ENCODE measurements around the gene AGAP9. TPM values are rescaled to one million over a fixed set of nuclear protein-coding genes. Genes with fewer than 3 reads are reported as not detected.
"Not testable (repeated sequence)": the region's sequence is repeated elsewhere in the genome, so short reads cannot be mapped to it uniquely, and the experiment has no call there.

AGAP9 gene
- total RNA-seq, 1 donor from 2014 or later: 1.4 TPM

DNA sequence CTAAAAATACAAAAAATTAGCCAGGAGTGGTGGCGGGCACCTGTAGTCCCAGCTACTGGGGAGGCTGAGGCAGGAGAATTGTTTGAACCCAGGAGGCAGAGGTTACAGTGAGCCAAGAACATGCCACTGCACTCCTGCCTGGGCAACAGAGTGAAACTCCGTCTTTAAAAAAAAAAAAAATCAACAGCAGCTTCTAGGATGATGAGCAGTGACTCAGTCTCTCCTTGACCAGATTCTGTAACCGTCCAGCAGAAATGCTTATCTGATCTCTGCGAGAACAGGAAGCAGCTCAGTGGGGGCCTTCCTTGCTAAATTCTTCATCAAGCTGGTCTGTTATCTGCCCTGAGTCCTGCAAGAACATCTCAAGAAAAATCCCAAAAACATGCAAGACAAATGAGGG is 37.5 kb downstream of the AGAP9 start:
- not testable (repeated sequence) for DNase-seq (ENCODE audit: low read depth, low spot score)

GRCh38 chr10:47484786-47485185 is 38.7 kb downstream of the AGAP9 start:
- DNase-seq (ENCODE audit: low read depth, low spot score): not testable (repeated sequence)

DNA sequence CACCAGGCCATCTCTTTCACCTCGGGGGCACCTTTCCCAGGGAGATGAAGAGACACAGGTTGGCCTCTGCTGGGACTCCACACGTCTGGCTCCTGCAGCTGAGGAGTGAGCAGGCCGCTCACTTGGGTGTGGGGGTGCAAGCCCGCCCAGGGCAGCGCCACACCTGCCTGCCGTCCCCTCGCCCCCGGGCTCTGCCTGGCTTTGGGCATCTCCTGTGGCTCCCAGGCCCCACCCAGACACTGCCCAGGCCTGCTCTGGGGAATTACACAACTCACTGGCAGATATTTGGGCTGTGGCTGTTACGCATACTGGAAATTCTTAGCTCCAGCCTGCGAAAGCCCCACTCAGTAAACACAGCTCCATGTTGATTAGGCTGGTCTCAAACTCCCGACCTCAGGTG is 39.5 kb downstream of the AGAP9 start, which contains the start of gene ANXA8:
TSS of gene ANXA8 (minus strand) at position 193 of the 400 bp plus-strand sequence. CDS start at position 11, 182 bp downstream.
- DNase-seq (ENCODE audit: low read depth, low spot score): not testable (repeated sequence)

GRCh38 chr10:47482367-47482766 is 41.1 kb downstream of the AGAP9 start:
- DNase-seq (ENCODE audit: low read depth, low spot score): not testable (repeated sequence)

GRCh38 chr10:47481768-47482181 is 41.7 kb downstream of the AGAP9 start:
- not testable (repeated sequence) for DNase-seq (ENCODE audit: low read depth, low spot score)

GRCh38 chr10:47481182-47481766 is 42.2 kb downstream of the AGAP9 start:
- DNase-seq (ENCODE audit: low read depth, low spot score): not testable (repeated sequence)

DNA sequence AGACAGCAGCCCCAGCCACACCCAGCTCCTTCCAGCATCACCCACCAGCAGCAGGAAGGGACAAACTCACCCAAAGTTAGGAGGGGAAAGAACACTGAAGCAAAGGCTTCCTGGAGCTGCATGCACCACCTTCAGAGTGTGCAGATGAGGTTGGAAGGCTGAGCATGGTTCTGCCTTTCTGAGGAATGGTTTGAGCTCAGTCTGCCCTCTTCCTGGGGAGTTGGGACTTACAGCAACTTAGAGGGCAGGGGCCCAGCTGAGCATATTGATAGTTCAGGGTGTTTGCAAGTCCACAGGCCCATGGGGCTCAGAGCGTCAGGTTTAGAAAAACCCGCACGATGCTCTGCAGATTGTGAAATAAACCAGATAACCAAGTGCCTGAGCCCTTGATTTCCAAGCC is 43.3 kb downstream of the AGAP9 start:
- DNase-seq (ENCODE audit: low read depth, low spot score): not testable (repeated sequence)

- not testable (repeated sequence) for DNase-seq (ENCODE audit: low read depth, low spot score)
These were observed 45.3 kb downstream of the AGAP9 start for GRCh38 chr10:47478114-47478513.

GRCh38 chr10:47477078-47477477 is 46.4 kb downstream of the AGAP9 start:
- not testable (repeated sequence) for DNase-seq (ENCODE audit: low read depth, low spot score)

- not testable (repeated sequence) for DNase-seq (ENCODE audit: low read depth, low spot score)
These were observed 48.3 kb downstream of the AGAP9 start for GRCh38 chr10:47475101-47475500.

DNA sequence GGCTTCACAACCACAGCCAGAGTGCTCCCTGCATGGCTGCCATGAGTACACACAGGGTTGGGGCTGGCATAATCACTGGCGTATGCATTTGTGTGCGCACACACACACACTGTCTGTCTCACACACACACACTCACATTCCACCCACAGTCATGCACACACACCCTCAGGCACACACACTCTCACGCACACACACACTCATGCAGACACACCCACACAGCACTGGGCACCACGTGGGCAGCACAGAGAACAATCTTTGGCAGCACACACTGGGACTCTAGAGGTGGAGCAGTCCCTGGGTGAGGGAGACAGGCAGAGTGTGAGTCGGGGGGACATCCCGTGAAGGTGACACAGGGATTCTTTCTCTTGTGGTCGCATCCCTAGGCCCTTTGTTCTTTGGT is 49.9 kb downstream of the AGAP9 start:
- DNase-seq (ENCODE audit: low read depth, low spot score): not testable (repeated sequence)

DNA sequence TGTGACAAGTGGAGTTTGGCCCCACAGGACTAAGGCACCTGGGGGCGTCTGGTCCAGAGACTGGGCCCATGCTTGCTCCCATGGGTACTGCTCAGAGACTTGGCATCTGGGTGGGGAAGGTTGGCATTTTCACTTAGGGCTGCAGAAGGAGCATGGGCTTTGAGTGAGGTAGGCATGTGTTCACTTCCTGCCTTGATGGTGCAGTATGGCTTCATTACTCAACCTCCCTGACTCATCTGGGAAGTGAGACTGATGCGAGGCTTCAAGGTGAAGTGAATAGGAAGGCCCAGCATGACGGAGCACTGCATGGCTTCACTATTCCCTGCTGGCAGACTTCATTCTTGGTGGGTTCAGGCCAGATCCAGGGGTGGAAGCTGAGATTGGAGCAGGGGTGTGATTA is 50.8 kb downstream of the AGAP9 start:
- DNase-seq (ENCODE audit: low read depth, low spot score): not testable (repeated sequence)

GRCh38 chr10:47472072-47472471 is 51.4 kb downstream of the AGAP9 start:
- DNase-seq (ENCODE audit: low read depth, low spot score): not testable (repeated sequence)

- not testable (repeated sequence) for DNase-seq (ENCODE audit: low read depth, low spot score)
These were observed 54.5 kb downstream of the AGAP9 start for GRCh38 chr10:47468731-47469528.

- not testable (repeated sequence) for DNase-seq (ENCODE audit: low read depth, low spot score)
These were observed 55.5 kb downstream of the AGAP9 start for GRCh38 chr10:47467957-47468356.

DNA sequence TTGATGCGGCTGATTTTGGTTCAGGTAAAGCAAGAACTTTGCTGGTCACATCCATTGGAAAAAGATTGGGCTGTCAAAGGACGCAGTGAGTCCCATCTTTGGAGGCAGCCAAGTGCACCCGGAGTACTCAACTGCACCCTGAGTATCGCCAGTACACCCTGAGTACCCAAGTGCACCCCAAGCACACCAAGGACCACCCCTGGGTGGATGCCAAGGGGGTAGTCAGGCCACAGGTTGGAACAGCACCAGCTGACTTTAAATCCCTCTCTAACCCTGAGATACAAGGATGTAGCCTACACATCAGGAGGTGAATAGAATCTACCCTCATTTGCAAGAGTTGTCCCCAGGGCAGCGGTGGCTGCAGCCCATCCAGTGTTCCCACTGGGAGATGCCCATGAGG is 56.0 kb downstream of the AGAP9 start:
- not testable (repeated sequence) for DNase-seq (ENCODE audit: low read depth, low spot score)

- DNase-seq (ENCODE audit: low read depth, low spot score): not testable (repeated sequence)
These were observed 58.1 kb downstream of the AGAP9 start for GRCh38 chr10:47465216-47465917.

DNA sequence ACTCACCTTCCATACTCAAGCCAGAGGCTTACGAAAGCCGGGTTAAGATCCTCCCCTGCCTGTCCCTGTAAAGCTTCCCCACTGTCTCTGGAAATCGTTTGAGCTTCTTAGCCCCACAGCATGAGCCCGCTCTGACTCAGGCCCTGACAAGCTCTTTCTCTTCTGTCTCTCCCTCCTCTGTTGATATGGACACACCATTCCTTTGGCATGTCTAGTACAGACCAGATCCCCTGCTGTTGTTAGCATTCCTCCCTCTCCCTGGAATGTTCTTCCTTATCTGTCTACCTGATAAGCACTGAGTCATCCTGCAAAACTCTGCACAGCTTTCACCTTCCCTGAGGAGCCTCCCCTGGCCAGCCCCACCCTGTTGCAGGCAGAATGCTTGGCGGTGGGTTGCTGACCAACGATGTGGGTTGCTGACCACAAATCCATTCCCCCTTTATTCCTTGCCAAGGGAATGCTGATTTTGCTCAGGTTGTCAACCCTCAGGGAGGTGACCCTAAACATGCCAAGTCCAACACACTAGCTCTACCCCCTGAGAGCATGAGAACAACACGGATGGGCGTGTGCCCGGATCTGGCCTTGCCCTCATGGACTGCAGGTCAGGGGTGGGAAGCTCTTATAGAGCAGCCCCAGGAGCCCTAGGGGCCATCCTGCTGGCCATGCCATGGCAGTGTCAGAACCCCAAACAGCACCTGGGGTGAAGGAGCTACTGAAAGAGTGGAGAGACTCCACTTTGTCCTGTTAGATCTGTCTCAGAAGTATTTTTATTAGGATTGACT is 60.7 kb downstream of the AGAP9 start:
- DNase-seq (ENCODE audit: low read depth, low spot score): not testable (repeated sequence)

DNA sequence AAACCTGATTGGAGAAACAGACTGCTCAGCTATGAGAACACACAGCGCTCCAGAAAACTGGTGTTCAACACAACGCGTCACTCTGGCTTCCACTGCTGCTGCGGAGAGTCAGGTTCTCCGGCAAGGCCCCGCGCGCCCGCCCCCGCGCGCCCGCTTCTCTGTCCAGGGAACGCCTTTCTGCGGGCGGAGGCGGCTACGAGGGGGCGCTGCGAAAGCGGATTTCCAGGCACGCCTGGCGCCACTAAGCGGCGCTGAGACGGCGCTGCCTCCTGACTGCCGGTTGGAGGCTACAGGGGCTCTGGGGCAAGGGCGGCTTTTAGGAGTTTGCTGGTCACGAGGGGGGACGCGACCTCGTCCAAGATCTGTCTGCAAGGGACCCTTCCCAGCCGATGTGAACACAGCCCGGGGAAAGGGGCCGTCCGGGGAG is 62.2 kb downstream of the AGAP9 start:
- not testable (repeated sequence) for DNase-seq (ENCODE audit: low read depth, low spot score)

- DNase-seq (ENCODE audit: low read depth, low spot score): no peak
These were observed 64.8 kb downstream of the AGAP9 start for GRCh38 chr10:47458466-47459154.

Data from pulmonary artery endothelial cell (primary cell).